HG03558 (cell line): Measurements from ENCODE around the gene ASIC2.

Experiments
- ATAC-seq: cut with Tn5 transposase; IDR thresholded peaks from one replicate; pipeline ENCODE4 v1.9.1; 2021; ENCODE audit warnings: moderate number of reproducible peaks; ENCODE audit not compliant: unreplicated experiment; ENCODE audit errors: extremely low read depth

The ASIC2 gene

DNA sequence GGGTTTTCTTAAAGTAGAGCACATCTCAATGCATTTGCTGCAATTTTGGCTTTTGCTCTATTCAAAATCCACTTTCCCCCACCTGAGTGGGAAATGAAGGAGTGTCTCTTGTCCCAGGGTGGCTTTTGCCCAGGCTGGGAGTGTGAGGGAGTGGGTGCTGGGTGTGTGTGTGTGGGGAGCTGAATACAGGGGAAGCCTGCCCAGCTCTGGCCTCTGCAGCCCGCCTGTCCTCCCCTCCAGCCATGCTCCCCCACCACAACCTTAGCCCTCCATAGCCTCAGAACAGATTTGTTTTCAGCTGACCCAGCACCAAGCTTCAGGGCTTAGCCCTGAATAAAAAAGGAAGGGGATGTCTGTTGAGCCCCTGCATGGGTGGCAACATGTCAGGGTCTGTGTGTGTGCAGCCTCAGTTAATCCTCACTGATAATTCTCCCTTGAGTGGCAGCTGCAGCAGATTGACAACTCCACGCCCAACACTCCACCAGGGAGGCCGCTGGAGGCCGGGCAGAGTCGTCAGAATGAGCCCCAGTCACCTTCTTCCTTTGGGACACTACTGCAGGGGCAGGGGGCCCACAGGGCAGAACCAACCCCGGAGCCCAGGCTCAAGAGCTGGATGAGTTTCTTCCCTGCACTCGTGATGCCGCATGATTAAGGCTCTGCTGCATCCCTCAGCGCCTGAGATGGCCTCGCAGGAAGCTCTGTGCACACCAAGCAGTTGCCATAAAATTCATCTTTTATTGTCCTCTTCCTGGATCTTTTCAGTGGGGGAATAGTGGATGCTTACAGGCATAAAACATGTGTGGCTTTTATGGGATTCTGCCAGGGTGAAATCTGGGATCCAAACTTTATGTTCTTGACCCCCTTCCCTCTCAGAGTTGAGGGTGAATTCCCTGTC is 246.5 kb downstream of the ASIC2 start:
- no peak for ATAC-seq

DNA sequence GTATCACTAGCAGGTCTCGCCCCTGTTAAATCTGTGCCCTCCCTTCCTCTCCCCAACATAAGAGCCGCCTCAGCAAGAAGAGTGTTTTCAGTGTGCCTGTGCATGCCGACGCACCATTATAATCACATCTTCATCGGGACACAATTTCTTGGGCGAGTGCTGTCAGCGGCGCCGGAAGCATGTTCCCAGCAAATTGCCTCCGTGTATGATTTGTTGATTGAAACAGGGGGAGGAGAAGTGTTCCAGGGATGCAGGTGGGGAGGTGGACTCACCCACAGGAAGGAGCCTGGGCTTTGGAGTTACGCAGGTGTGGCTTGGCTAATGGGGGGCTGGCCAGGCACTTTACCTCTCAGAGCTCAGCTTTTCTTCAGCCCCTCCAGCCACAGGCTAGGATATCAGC is 247.9 kb downstream of the ASIC2 start:
- ATAC-seq, result no peak

DNA sequence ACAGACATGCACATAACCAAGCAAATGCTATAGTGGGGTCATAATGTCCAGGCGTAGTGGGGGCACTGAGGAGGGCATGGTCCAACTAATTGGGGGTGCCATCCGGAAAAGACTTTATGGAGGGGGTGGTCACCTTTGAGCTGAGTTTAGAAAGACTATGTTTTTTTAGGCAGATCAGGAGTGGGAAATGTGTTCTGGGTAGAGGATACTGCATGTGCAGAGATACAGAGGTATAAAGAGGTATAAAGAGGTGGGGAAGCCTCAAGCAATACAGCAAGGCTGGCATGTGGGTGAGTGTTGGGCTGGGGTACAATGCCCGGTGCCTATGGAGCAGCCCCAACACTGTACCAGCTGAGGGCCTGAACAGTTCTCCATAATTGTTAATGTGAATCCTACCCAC is 248.3 kb downstream of the ASIC2 start:
- no peak for ATAC-seq

DNA sequence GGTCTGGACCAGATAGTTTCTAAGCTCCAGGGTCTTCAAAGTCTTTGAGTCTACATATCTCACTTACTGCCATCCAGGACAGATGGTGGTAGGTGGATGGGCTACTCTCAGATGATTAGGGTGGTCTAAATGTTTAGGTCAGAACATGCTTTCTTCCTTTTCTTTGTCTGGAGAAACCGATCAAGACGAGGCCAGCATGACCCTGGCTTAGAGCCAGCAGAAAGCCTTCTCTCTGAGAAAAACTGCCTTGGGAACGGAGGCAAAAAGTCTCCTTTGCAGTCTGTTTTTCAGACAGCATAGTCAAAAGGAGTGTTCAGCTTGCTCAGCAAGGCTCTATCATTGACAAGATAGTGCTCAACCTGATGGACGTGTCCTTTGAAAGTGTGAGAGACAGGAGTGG is 252.6 kb downstream of the ASIC2 start:
- no peak for ATAC-seq

DNA sequence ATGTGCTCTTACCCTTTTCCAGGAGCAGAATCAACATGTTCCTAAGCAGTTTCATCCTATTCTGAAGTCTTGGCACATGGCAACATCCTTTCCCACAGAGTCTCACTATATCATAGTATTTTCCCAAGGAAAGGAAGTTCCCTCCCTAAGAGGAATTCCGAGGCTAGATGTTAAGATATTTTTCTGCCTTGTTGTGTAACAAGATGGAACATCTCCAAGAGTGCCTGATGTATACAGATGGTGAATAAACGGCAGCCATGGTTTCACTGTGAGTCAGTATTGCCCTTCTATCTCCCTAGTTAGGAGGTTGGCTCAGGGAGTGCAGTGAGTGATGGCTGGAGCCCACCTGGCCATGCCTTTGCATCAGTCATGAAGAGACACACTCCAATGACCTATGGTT is 253.2 kb downstream of the ASIC2 start:
- no peak for ATAC-seq

DNA sequence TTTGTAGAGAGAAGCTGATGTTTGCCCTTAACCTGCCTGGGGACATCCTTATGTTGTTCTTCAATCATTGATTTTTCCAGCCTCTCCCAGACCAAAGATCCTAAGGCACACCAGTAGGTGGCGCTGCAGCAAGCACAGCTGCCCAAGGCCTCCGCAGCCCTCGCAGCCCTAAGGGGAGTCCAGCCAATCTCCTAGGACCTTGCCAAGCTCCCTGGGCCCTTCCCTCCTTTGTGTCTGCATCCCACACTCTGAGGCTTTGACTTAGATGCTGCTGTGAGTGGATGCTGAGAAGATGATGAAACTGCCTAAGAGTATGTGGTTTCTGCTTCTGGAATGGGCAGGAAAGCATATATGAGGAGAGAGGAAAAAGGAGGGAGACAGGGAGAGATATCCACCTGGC is 254.4 kb downstream of the ASIC2 start:
- no peak for ATAC-seq

DNA sequence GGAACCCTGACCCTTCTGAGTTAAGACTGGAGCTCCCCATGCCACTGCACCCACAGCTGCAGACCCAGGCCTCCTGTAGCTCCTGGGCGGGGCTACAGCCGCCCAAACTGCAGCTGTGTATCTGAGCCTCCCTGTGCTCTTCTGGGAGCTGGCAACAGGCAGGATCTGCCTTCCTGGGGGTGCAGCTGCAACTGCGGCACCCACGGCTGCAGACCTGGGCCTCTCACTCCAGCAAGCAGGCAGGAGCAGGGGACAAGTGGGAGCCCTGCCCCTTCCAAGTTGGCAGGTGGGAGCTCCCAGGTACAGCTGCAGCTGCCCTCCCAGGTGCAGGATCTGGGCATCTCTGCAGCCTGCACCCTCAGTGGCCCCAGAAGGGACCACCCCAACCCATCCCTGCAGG is 259.9 kb downstream of the ASIC2 start:
- no peak for ATAC-seq

DNA sequence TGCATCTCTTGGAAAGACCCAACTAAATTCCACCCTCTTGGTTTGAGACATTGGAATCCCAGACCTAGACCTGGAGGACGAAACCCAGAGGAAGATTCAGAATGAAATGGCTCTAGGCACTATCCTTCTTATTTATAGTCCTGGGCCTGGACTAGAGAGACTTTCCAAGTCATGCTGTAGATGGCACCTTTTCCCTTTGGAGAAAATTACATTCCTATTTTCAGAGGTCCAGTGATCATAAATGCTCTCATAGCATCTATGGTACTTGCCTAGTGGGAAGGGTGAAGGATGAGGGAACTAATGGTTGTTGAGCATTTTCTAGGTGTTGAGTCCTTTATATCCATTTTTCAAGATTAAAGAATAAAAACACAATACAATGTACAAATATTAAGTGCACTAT is 264.3 kb downstream of the ASIC2 start:
- ATAC-seq, result no peak

DNA sequence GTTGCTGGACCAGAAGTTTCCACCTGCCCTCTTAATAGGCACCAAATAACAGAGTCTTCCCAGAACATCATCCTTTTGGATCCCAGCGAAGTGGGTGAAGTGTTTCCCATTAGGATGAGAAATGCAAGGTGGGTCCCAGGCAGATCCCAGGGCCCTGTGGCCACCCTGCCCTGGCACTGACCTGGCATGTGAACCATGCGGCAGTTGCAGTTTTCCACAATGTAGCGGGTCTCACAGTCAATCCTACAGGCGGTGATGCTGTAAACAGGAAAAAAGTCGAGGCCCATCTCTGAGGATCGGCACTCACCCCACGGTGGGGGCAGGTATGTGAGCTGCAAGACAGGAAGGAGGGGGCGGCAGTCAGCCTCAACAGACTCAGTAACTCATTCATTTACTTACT is 265.0 kb downstream of the ASIC2 start:
- ATAC-seq, result no peak

DNA sequence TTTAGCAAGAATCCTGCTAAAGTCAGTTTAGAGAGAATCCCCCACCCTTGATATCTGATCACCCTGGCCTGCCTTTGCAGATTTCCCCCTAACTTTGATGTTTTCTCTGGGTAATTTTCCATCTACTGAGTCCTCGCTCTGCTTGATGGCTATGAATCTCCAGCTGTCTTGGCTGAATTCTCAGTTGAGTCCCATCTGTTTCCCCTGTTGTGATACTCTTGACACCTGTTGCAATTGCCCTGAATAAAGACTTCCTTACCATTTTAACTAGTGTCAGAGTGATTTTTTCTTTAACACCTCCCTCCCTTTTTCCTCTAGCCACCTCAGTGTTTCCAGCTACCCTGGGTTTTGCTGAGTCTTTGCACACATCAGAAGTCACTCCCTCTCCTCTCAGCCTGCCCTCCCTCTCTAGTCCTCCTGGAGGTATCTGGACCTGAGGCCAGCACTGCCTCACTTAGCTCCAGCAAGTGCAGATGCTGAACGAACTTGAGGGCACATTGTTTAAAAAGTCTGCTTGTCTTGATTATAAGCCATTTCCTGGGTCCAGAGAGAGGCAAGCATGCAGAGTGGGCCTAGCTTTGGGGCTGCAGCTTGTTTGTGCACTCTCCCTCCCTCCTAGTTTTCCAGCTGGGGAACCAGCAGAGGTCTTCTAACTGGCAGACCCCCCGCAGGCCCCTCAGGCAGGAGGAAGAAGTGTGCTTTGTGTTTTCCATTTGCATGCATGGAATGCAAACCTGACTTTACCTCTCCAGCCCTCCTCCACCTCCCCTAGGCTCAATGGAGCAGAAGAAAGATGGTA is 268.2 kb downstream of the ASIC2 start:
- ATAC-seq, result no peak

DNA sequence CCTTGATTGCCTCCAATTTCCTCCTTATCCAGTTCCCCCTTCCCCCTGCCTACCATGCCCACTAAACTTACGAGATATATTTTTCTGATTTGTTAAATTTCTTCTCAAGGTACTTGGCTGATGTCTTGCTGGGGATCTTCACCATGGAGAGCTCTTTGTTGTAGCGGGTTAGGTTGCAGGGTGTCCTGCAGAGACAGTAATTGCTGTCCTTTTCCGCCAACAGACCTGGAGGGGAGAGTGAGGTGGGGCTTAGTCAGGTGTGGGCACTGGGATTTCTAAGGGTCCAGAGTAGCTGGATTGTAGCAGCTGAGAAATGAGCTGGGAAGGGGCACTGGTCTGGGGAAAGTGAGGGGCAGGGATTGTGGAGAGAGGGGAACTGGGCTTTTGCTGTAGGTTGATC is 269.3 kb downstream of the ASIC2 start:
- ATAC-seq, result no peak

DNA sequence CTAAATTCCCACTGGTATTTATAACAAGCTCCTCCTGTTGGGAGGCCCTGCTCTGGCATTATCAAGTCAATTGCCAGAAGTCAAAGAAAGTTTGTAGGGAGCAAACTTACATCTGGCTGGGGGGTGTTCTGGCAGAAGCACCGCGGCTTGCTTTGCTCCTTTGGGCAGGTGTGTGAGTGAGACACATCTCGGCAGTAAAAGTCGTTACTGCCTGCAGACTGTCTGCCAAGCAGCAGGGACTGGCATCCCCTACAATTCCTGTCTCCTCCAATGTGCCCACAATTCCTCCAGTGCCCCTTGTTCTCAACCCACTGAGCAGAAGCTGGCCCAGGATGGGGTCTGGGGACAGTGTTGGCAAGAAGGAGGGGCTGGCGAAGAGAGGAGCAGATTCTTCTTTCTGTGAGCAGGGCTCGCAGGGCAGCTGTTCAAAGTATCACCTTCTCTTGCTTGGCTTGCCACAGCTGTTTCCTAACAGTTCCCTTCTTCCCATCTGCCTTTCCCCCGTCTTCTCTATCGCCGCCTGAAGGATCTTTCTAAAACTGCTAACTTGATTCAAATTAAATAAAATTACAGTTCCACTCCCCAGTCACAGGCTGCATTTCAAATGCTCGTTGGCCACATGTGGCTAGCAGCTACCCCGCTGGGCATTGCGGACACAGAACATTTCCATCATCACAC is 271.2 kb downstream of the ASIC2 start:
- no peak for ATAC-seq

DNA sequence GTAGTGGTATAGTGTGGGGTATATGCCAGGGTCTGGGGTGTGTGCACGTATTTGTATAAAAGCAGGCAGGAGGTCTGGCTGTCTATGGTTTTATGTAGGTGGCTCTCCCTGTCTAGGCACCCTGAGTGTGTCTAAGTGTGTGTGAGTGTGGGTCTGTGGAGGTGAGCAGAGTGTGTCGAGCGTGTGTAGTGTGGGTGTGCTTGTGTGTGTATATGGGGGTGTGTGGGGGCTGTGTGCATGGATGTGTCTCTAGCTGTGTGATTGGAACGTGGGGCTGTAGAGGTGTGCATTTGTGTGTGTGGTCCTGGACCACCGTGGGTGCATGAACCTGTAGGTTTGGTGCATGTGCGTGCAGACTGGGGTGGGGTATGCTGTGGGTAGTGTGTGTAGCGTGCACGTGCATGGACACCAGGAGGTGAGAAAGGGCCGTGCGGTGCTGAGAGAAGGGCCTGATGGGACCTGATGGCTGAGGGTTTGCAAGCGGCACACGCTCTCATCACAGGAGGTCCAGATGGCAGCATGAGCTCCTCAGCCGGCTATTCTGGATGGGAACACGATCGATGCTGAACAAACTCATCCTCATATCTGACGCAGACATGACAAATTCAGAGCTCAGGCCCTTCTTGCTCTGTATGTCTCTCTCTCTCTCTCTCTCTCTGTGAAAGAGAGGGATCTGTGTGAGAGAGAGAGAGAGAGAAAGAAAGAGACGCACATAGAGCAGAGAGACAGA is 273.8 kb downstream of the ASIC2 start:
- no peak for ATAC-seq

DNA sequence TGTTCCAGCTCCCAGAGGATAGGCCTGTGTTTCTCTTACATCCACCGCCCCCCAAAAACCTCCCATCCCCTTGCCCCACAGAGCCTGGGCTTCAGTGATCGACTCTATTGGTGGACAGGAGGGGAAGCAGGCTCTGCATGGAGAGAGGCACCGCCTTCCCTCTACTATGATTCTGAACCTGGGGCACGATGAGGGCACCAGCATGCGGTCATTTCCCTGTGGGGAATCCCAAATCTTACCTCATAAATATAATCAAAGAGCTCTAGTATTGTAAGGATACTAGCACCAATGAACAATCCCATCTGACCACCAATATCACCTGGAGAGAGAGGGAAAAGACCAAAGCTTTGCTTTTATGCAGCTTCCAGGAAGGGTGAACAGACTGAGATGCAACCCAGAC is 275.7 kb downstream of the ASIC2 start:
- no peak for ATAC-seq

DNA sequence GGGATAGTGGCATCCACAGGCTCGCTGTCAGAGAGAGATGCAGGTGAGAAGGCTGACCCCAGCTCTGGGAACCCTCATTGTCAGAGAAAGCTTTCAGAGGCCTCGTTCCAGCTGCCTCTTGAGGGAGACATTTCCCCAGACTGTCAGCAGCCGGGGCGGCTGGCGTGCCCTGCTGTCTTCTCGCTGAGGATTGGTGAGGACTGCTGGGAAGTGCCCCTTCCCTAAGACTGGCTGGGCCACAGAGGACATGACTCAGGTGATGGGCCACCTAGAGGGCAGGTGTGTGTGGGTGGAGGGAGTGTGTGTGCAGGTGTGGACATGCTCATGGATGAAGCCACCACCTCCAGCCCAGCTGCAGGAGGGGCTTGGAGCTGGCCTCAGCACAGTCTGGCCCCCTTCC is 276.2 kb downstream of the ASIC2 start:
- ATAC-seq, result no peak

DNA sequence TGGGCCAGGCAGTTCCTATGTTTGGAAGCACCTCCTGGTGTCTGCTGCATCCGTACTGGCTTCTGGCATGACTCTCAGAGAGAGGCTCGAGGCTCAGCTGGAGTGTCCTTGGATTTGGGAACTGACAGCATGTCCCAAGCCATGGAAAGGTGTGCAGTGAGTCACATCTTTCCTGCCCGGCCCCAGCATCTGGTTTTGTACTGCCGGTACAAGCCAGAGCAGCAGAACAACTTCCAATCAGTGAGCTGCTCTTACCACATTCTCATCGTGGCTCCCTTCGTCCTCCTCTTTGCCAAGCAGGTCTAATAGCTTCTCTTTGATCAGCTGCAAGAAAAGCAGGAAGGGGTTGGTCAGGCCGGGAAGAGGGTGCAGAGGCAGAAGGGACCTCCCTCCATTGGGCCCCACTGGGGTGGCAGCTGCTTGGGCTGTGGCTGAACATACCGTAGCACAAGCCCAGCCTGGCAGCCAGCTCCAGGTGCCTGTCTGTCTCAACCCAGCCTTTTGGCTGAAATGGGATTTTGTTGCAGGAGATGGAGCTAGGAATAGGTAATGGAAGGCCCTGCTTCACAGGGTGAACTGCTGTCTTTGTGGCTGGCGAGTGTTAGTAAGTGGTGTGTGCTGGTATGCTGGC is 277.3 kb downstream of the ASIC2 start:
- no peak for ATAC-seq

DNA sequence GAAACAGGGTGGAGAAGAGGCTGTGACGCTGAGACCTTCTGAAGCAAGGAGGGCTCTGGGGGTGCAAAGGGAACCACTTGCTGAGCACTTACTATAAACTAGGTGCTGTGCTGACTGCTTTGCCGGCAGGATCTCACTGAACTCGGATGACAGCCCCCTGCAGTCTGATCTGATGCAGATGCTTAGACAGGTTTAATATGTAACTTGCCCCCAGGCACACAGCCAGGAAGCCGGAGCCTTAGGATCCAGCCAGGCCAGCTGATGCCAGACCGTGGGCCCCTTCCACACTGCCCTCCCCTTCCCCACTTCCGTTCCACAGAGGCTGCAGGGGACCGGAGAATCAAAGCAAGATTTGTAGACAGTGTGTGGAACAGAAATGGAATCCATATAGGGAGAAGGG is 278.3 kb downstream of the ASIC2 start:
- ATAC-seq, result no peak

DNA sequence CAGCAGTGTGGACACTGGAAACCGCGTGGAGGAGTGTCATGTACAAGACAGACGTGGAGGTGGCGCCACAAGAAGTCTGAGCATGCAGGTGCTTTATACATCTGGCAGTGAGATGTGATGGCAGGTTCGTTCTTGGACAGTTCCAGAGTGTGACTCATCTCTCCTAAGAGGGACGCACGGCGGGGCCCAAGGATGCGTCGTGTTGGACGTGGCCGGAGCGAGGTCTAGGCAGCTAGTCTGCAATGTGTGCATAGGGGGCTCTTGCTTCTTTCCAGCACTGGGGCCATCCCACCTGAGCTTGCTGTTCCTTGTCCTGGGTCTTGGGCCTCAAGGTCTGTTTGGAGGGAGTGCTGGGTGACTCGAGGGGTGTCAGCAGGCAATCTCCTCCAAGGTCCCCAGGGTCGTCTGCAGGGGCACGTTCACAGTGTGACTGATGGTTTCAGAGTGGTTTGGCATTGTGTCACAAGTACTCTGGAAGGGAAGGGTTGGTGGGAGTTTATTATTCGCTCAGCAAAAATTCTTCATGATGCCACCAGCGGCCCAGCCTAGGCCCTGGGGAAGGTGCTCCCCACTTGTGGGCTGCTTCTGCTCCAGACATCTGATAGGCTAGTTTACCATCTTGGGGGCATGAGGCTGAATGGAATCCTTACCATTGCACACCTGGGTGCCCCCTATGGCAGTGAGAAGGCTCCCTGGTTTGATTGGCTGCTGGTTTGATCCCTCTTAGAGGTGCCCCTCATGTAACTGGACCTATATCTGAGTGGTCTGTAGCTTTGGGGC is 279.3 kb downstream of the ASIC2 start:
- no peak for ATAC-seq

DNA sequence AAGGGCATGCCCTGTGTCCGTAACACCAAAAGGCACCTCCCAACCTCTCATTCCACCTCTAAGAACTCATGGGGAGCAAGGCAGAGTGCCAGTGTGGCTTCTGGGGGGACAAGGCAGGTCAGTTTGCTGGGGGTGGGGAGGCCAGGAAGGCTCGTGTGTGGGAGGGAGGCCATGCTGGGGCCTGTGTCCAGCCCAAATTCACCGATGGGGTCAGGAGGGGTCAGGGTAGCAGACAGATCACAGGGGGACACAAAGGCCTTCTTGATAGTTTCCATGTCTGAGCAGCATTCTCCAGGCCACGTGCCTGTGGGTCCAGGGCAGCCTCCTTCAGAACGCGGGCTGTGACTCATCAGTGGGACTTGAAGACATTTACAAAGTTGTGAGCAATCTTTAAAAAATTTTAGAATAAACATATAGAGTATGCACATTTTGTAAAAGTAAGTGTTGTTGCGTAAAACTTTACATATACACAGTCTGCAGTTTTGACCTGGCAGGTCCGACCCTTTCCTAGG is 280.5 kb downstream of the ASIC2 start:
- ATAC-seq, result no peak
